Ureter (tissue), 1 donor: ENCODE measurements around the gene ARSH. TPM values are rescaled to one million over a fixed set of nuclear protein-coding genes. Genes with fewer than 3 reads are reported as not detected.
"Not testable (repeated sequence)": the region's sequence is repeated elsewhere in the genome, so short reads cannot be mapped to it uniquely, and the experiment has no call there.

ENCODE experiments used
- DNase-seq: peaks from one replicate; pipeline ENCODE4 v3.0.0-alpha.2; 2020; ENCODE audit warnings: low spot score
- total RNA-seq: library from RNA; stranded (reverse); gene quantifications from one replicate; pipeline ENCODE4 v1.2.4, GENCODE V29; 2023
- donor health status: DM: yes; HTN: yes; CAD: no.

ARSH gene, protein sequence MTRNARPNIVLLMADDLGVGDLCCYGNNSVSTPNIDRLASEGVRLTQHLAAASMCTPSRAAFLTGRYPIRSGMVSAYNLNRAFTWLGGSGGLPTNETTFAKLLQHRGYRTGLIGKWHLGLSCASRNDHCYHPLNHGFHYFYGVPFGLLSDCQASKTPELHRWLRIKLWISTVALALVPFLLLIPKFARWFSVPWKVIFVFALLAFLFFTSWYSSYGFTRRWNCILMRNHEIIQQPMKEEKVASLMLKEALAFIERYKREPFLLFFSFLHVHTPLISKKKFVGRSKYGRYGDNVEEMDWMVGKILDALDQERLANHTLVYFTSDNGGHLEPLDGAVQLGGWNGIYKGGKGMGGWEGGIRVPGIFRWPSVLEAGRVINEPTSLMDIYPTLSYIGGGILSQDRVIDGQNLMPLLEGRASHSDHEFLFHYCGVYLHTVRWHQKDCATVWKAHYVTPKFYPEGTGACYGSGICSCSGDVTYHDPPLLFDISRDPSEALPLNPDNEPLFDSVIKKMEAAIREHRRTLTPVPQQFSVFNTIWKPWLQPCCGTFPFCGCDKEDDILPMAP
- 0.52 TPM for total RNA-seq

DNA sequence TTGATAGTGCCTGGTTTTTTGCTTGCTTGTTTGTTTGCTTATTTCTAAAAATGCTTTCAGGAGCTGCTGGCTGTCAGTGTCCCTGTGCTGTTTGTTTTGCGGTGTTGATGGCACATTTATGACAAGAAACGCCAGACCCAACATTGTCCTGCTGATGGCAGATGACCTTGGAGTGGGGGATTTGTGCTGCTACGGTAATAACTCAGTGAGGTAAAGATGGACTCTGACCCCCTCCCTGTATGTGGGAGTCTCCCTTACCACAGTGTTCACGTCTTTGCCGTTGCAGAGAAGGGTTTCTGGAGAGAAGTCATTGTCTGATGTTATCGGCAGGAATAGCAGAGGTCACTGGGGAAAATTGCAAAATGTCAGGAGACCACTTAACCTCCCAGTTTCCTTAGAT lies at the start of gene ARSH:
ARSH (plus strand) TSS at position 52 of the 400 bp plus-strand sequence; CDS start at position 119, 67 bp downstream.
- DNase-seq: no peak

DNA sequence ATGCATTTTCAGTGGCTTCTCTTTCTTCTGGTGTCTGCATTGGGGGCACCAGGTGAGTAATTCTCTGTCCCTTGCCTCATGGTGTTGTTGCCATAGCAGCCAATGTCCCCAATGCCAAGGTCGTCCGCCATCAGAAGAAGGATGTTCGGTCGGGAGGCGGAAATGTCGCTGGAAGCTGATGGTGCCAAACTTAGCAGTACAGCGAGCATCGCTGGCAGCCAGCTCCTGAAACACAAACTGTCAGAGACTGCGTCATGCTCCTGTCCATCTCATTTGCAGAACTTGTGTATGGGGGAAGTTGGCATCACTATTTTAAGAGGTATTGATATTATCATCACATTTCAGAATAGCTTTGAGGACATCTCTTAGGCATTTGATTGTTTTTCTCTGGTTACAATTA lies 48.1 kb upstream of the ARSH start:
- no peak for DNase-seq

GRCh38 chrX:2960861-2961515 lies 45.4 kb upstream of the ARSH start:
- DNase-seq: no peak

DNA sequence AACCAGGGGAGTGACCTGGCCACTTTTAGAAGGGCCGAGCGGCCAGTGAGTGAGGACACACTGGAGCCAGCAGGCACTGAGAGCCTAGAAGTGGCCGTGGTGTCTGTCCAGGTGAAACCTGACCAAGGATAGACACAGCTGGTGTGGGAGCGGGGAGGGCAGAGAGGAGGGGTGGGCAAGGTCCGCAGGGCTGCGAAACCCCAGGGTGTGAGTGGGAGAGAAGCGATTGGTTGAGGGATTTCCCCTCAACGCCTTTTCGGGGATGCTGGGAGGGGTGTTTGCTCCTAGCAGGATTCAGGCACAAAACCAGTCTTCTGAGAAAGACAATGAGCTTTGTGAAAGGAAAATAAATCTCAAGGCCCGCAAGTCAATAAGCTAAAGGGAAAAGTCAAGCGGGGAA lies 44.0 kb upstream of the ARSH start:
- DNase-seq: no peak

GRCh38 chrX:2963449-2963848 lies 42.9 kb upstream of the ARSH start:
- DNase-seq: not testable (repeated sequence)

DNA sequence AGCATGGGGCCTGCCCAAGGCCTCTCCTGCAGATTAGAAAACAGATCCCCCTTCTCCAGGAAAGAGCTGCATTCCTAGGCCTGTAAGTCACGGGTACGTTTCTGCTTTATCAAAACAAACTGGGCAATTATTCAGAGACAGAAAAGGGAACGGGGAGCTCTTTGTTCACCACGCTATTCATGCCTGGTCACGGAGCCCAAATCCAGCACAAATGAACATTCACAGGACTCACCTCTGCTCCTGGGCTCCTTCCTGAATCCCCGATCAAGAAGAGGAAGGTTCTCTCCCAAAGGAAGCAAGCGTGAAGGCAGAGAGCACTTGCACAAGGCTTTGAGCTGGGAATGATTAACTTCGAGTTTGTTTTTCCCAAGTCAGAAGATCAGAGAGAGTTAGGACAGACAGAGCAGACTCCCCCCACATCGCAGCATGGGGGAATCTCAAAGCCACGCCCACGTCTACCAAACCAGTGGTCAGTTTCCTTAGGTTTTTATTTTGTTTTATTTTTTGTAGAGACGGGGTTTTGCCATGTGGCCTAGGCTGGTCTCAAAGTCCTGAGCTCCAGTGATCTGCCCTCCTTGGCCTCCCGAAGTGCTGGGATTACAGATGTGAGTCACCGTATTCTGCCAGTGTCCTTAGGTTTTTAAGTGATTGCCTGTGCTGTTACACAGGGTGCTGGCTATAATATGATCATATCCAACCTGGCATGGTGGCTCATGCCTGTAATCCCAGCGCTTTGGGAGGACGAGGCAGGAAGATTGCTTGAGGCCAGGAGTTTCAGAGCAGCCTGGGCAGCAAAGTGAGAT lies 42.2 kb upstream of the ARSH start:
- not testable (repeated sequence) for DNase-seq

- no peak for DNase-seq
These were observed 40.4 kb upstream of the ARSH start for GRCh38 chrX:2965965-2966364.

DNA sequence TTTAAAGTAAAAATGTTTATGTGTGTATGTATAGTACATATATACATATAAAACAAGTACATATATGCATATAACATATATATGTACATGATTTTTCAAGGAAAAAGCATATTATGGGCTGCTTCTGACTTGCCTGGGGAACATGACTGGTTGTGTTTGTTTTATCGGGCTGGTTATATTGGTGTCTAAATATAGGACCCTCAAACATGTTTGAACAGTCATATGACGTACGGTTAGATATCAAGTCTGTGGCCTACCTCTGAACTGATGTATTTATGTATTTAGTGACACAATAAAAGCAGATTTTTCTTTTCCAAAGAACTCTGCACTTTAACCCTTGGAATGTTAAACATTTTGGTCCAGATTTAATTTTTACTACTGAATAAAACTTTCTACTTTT lies 39.3 kb upstream of the ARSH start:
- DNase-seq: no peak

DNA sequence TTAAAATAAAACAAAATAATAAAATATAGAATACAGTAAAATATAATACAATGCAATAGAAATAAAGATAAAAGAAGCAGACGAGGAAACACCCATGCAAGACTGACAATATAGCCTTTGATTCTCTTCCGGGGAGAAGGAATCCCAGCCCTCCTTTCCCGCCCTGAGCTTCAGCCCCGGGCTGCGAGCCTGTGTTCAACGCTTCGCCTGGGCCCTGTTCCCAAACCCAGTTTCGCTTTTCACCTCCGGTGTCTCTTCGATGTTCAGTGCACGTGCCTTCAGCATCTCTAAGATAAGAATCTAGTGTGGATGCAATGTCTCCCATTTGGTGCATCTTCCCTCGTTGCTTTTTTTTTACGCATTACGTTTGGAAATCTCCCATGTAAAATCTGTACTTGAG lies 38.8 kb upstream of the ARSH start:
- no peak for DNase-seq

DNA sequence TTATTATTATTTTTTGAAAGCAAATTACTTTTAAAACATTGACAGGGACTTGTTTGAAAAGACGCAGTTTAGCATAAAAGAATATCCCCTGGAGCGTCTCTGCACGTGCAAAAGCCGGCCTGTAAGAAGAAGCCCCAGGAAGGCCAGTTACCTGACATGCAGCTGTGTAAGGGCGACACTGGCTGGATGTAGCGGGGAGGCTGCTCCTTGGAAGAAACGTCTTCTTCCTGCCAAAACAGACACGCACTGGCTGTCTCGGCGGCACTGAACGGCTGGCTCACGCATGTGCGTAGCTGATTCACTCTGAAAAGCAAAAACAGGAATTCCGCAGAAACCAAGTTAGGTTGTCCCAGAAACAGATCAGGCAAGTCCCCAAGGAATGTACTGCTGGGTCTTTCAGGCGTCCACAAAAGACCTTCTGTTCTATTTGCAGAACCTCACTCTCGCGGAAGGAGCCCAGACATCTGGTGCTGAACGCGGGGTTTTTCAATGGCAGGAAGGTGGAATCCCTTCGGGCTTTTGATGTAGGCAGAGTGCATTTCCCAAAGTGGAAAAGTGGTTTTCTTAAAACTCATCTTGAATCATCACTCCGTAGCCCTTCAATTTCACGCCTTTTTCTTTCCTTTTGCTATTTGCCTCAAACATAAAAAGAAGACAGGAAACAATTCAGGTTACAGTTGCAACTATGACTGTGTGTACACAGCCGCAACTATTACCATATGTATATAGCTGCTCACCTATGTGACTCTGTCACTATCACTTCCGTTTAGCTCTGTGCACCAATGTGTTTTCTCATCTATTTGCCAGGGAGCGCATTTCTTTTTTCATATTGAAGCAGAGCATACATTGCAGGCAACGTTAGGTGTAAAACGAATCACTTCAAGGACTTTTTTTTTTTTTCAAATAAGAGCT lies 38.1 kb upstream of the ARSH start:
- DNase-seq: peak; percentile 51

- DNase-seq: no peak
These were observed 37.3 kb upstream of the ARSH start for GRCh38 chrX:2969021-2969420.

DNA sequence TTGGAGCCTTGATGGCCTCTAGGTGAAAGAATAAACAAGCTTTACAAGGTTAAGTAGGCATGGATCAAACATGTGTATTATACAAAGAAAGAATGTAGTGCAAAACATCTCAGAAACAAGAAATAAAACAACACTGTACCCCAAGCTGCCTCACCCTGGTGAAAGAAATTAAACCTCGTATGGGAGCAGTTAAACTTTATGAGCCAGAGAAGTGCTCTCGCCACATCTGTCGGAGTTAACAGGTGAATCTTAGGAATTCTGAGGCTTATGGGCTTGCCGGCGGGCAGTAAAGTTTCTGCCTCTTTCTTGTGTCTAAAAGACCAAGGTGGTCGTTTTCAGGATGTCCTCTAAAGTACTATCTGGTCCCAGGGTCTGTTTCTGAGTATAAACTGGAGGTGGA lies 34.0 kb upstream of the ARSH start:
- no peak for DNase-seq

DNA sequence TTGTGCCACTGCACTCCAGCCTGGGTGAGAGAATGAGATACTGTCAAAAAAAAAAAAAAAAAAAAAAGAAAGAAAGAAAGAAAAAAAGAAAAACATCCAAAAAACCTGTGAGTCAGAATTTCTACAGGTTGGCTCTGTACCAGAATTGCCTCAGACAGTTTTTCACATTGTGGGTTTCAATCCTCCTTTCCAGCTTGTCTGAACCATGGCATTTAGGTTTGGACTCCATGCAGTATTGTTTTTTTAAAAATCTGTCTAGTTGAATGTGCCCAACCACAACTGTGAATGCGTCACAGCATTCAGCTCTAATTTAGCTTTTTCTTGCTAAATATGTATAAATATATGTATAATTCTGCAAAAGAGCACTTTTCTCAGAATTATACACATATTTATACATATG lies 31.4 kb upstream of the ARSH start:
- DNase-seq: no peak

- not testable (repeated sequence) for DNase-seq
These were observed 27.7 kb upstream of the ARSH start for GRCh38 chrX:2978639-2979038.

DNA sequence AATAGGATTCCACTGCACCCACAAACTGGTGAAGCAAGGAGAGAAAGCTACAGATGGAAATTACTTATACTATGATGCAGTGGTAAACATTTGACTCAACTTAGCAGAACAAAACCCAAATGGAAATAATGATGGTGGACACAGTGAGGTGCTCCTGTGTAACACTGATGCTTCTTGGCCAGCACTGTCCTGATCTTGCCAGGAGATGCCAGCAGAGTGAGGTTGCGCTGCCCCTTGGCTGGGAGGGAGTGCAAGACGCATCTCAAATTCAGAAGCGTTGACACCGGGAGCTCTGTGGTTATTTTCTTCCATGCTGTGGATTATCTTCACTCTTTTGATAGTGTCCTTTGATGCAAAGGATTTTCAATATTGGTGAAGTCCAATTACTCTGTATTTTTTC lies 22.0 kb upstream of the ARSH start:
- no peak for DNase-seq

GRCh38 chrX:2989565-2989964 lies 16.8 kb upstream of the ARSH start:
- no peak for DNase-seq

DNA sequence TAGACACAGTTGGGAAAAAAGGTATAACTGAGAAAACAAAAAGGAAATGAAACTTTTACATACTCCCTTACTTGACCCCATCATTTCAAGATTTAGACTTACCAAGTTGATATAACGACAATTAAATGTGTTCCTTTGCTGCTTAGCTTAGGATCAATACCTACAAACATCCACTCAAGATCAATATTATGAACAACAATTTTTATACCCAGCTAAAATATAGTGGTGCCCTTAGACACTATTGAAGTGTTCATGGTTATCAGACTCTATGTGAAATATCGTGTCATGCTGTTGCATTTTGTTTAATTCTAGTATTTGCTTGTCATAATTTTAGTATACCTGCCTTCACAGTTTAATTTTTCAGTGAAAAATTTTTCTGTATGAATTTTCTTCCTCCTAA lies 4.2 kb downstream of the ARSH start:
- DNase-seq: no peak

DNA sequence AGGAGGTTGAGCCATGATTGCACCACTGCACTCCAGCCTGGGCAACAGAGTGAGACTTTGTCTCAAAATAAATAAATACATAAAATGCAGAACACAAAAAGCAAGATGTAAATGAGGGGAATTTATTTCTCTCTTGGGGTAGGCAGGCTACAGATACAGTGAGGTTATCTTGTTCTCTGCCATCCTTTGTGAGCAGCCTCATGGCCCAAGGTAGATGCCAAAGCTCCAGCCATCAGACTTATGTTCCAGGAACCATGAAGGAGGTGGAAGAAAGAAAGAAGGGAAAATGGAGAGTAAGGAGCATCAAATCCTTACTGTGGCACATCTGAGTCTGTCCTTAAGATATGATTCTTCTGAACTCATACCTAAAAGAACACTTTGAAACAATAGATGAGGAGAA lies 11.1 kb downstream of the ARSH start:
- no peak for DNase-seq

- DNase-seq: no peak
These were observed 17.8 kb downstream of the ARSH start for GRCh38 chrX:3024176-3024575.

GRCh38 chrX:3026074-3026815 lies 19.9 kb downstream of the ARSH start:
- DNase-seq: no peak
